HG02588 (cell line): ENCODE results near the gene TGIF2.
"Not testable (repeated sequence)": the region's sequence is repeated elsewhere in the genome, so short reads cannot be mapped to it uniquely, and the experiment has no call there.

Experiments
- ATAC-seq: cut with Tn5 transposase; IDR thresholded peaks from one replicate; pipeline ENCODE4 v1.9.1; 2021; ENCODE audit warnings: mild to moderate bottlenecking, moderate library complexity; ENCODE audit not compliant: unreplicated experiment

The TGIF2 gene

DNA sequence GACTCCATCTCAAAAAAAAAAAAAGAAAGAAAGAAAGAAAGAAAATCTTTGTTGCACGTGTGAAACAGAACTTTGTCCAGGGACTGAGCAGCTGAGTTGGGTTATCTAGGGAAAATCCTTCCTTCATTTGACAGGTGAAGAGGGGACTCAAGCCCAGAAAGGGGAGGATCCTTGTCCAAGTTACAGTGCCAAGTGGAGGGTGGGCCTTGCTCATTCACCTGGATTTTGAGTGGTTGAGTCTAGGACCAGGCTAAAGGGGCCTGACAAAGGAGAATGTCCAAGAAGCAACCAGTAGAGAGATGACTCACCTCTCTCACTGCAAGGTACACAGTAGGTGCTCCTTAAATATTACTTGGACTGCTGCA is 2.7 kb downstream of the TGIF2 start:
- ATAC-seq, result no peak

DNA sequence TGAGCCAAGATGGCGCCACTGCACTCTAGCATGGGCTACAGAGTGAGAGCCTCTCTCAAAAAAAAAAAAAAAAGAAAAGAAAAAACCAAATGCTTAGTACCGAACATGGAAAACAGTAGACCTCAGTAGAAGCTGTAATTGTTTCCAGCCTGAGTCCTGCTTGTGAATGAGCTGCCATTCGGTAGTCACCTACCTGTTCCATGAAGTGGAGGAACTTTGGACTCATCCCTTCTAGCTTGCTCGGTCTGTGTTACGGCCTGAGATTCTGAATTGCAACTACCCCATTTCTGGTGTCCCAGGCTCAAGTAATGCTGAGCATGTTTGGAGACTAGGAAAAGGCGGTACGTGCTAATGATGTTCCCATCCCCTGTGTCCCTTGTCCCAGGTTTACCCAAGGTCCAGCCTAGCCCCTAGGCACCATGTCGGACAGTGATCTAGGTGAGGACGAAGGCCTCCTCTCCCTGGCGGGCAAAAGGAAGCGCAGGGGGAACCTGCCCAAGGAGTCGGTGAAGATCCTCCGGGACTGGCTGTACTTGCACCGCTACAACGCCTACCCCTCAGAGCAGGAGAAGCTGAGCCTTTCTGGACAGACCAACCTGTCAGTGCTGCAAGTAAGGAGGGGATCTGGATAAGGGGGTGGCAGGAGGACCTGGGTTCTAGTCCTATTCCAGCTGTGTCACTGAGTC is 5.1 kb downstream of the TGIF2 start:
- no peak for ATAC-seq

- no peak for ATAC-seq
These were observed 6.7 kb downstream of the TGIF2 start for GRCh38 chr20:36579996-36580545.

DNA sequence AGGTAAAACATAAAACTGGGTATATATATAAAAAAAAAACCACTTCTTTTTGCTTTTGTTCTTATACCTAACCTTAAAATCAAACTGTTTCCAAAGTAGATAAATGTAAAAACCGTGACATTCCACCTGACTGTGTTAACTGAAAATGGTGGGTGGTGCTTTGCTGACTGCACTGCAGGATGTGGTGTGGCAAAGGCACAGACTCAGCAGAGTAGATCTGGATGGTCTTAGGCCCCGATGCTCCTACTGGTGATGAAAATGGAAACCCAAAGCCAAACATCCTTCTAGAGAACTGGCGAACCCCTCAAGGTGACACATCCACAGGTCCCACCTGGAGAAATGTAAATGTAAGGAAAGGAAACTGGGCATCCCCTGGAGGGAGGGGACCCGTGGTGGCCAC is 8.9 kb downstream of the TGIF2 start:
- ATAC-seq, result no peak

DNA sequence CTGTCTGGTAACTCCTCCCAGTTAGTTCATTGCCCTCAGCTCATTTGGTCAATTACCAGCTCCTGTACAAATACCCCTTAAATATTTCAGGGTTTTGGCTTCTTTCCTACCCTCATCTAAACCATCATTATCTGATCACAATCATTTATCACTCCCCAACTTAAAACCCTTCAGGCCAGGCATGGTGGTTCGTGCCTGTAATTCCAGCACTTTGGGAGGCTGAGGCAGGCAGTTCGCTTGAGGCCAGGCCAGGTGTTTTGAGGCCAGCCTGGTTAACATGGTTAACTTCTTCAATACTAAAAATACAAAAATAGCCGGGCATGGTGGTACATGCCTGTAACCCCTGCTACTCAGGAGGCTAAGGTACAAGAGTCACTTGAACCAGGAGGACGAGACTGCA is 9.4 kb downstream of the TGIF2 start:
- no peak for ATAC-seq

- ATAC-seq, result no peak
These were observed 10.7 kb downstream of the TGIF2 start for GRCh38 chr20:36584018-36584481.

DNA sequence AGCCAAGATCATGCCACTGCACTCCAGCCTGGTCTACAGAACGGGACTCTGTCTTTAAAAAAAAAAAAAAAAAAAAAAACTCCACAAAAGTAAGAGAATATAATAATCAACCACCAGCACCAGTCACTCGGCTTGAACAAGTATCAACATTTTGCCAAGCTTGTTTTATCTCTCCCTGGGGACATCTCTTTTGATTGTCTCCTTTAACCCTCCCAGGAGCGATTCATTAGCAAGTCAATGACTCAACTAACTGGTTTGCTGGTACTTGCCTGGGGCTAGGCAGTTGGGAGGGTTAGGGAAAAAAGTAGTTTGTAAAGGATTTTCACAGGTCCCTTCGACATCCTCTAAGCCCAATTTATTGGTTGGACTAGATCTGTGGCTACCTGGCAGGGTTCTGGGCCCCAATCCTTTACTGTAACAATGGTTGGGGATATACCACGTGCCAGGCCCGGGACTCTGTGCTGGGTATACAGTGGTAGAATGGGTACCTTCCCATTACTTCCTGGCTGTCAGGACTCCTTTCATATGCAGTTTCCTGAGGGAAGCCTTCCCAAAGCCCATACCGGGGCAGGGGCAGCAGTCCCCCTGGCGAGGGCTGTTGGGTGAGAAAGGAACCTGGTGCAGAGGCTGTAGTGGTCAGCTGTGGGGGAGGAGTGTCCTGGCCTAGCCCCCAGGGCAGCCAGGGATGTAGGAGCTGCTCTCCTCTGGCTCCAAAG is 12.2 kb downstream of the TGIF2 start:
- ATAC-seq, result no peak

GRCh38 chr20:36587388-36588070 is 14.1 kb downstream of the TGIF2 start:
- no peak for ATAC-seq

DNA sequence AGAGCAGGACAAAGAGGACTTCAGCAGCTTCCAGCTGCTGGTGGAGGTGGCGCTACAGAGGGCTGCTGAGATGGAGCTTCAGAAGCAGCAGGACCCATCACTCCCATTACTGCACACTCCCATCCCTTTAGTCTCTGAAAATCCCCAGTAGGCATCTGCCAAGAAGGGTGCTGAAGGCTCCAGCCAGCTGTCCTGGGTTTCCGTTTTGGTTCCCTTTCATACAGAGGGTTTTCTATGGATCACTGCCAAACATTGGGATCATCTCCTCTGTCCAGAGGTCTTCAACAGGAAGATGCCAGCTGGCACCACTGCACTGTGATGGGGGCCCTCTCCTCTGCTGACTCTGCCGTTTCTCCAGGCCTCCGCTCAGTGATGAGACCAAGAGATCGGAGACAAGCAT is 17.9 kb downstream of the TGIF2 start:
- no peak for ATAC-seq

GRCh38 chr20:36591854-36592641 is 18.7 kb downstream of the TGIF2 start:
- no peak for ATAC-seq

DNA sequence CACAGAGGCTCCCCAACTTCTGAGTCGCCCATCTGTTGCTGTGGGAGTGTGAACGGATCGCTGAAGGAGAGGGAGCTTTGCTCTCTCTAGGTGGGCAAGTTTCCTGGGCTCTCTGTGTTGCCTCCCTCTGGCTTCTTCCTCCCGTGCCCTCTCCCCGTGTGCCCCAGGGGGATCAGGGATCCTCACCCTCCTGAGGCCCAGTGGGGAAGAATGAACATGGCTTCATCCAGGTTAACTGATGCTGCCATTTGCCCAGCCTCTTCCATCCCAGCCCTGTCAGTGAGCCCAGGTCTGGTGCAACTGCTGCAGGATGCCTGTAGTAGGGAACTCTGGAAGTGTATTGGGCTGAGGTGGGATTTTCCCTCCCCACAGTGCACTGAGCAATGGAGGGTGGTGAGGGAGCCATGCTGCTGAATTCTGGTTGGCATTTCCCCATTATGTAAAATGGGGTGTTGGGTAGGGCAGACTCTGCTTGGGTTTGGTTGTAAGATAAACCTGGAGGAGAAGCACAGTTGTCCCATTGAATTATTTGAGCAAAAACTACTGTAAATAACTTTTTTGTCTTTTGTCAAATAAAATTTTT is 20.0 kb downstream of the TGIF2 start:
- ATAC-seq, result no peak

GRCh38 chr20:36599912-36600345 is 26.5 kb downstream of the TGIF2 start:
- no peak for ATAC-seq

- ATAC-seq, result no peak
These were observed 28.1 kb downstream of the TGIF2 start for GRCh38 chr20:36601540-36601939.

DNA sequence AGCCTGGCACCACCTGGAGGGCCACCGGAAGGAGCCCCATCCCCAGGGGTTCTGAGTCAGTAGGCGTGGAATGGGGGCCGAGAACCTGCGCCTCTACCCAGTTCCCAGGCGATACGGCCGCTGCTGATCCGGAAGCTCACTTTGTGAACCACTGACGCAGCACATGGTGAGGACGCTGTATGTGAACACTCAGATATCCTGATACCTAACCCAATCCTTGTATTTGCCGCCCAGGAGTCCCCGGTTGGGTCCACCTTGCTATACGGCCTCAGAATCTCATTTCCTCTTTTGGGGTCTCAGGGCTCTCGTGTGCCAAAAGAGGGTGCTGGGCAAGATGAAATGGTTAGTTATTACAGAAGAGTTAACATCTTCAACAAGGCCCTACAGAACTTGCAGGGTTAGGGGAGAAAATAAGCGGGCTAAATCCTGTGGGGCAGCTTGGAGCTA is 31.6 kb downstream of the TGIF2 start:
- ATAC-seq, result peak; percentile 11

GRCh38 chr20:36605399-36606157 is 32.2 kb downstream of the TGIF2 start, which contains the start of gene RAB5IF:
RAB5IF (plus strand) TSS chr20:36605779; CDS start chr20:36605952, 173 bp downstream.
- ATAC-seq, result peak; percentile 84

DNA sequence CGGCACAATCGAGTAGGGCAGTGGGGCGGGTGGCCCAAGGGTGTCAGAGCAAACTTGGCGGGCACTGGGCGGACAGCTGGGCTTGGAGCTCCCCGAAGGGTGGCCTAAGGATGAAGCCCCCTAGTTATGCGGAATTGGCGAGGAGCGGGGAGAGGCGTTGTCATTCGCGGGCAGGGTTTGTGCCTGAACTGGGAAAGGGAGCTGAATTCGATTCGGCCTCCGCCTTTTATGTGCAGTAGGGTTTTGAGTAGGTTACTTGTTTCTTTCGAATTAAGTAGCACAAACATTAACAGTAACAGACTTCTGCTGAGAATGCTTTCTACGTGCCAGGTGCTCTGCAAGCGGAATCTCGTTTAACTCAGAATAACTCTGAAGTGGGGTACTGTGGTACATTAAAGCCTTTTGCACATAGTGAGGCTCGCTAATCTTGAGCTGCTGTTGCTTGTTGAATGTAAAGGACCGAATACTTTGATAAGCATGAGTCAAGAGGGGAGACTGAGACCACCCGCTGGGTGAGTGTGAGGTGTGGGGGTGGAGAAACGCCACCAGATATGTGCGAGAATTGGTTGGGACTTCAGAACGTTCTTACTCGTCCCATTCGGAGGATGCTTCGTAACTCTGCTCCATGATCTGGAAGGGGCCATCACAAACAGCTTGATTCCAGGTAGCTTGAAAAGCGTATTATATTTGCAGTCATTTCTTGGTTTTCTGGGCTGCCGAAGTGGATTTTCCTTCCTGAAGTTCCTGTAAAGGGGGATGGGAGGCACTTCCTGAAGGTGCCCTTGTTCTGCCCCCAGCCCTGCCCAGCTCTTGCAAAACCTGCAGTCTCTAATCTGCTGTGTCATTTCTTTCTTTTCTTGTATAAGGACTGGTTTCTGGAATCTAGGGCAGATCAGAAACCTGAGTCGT is 33.0 kb downstream of the TGIF2 start:
- no peak for ATAC-seq

GRCh38 chr20:36607586-36608387 is 34.4 kb downstream of the TGIF2 start:
- ATAC-seq, result no peak

GRCh38 chr20:36608388-36608728 is 35.0 kb downstream of the TGIF2 start:
- ATAC-seq, result not testable (repeated sequence)
